Measurements from ENCODE around the gene WDR86.

The WDR86 gene

GRCh38 chr7:151428378-151429236 lies 18.8 kb upstream of the WDR86 start:
- Histone ChIP-seq H3K27ac (peak overlapping the region; percentile 36), H3K79me2 (no peaks in the 10 kb centered on the region), H3K4me3 (ENCODE audit: low read depth, low read length) (no peak overlapping the region), H3K27me3 (ENCODE audit: control insufficient read depth, insufficient read depth, low read length) (no peaks in the 10 kb centered on the region), H3K9ac (no peak overlapping the region), H3K9me3 (ENCODE audit: control insufficient read depth, low read length) (no peaks in the 10 kb centered on the region), H3K36me3 (ENCODE audit: control insufficient read depth, insufficient read depth, low read length) (no peaks in the 10 kb centered on the region), H2AFZ (no peak overlapping the region), H3K4me2 (ENCODE audit: low read length) (no peak overlapping the region), H3K4me1 (peaks cover 14% of the 10 kb centered on the region)
- TF ChIP-seq, protein P1, sequence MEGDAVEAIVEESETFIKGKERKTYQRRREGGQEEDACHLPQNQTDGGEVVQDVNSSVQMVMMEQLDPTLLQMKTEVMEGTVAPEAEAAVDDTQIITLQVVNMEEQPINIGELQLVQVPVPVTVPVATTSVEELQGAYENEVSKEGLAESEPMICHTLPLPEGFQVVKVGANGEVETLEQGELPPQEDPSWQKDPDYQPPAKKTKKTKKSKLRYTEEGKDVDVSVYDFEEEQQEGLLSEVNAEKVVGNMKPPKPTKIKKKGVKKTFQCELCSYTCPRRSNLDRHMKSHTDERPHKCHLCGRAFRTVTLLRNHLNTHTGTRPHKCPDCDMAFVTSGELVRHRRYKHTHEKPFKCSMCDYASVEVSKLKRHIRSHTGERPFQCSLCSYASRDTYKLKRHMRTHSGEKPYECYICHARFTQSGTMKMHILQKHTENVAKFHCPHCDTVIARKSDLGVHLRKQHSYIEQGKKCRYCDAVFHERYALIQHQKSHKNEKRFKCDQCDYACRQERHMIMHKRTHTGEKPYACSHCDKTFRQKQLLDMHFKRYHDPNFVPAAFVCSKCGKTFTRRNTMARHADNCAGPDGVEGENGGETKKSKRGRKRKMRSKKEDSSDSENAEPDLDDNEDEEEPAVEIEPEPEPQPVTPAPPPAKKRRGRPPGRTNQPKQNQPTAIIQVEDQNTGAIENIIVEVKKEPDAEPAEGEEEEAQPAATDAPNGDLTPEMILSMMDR (IDR thresholded peaks at IDR 0.05): no peak

GRCh38 chr7:151427705-151428377 lies 18.0 kb upstream of the WDR86 start:
- H3K79me2 ChIP-seq: no peaks in the 10 kb centered on the region
- H2AFZ ChIP-seq: no peak overlapping the region
- H3K9ac ChIP-seq: no peak overlapping the region
- no peak overlapping the region for H3K4me2 ChIP-seq (ENCODE audit: low read length)
- TF ChIP-seq, protein P1 (IDR thresholded peaks at IDR 0.05): no peak
- no peaks in the 10 kb centered on the region for H3K27me3 ChIP-seq (ENCODE audit: control insufficient read depth, insufficient read depth, low read length)
- H3K9me3 ChIP-seq (ENCODE audit: control insufficient read depth, low read length): no peaks in the 10 kb centered on the region
- no peak overlapping the region for H3K27ac ChIP-seq
- no peaks in the 10 kb centered on the region for H3K36me3 ChIP-seq (ENCODE audit: control insufficient read depth, insufficient read depth, low read length)
- H3K4me1 ChIP-seq: peaks cover 14% of the 10 kb centered on the region
- H3K4me3 ChIP-seq (ENCODE audit: low read depth, low read length): no peak overlapping the region

DNA sequence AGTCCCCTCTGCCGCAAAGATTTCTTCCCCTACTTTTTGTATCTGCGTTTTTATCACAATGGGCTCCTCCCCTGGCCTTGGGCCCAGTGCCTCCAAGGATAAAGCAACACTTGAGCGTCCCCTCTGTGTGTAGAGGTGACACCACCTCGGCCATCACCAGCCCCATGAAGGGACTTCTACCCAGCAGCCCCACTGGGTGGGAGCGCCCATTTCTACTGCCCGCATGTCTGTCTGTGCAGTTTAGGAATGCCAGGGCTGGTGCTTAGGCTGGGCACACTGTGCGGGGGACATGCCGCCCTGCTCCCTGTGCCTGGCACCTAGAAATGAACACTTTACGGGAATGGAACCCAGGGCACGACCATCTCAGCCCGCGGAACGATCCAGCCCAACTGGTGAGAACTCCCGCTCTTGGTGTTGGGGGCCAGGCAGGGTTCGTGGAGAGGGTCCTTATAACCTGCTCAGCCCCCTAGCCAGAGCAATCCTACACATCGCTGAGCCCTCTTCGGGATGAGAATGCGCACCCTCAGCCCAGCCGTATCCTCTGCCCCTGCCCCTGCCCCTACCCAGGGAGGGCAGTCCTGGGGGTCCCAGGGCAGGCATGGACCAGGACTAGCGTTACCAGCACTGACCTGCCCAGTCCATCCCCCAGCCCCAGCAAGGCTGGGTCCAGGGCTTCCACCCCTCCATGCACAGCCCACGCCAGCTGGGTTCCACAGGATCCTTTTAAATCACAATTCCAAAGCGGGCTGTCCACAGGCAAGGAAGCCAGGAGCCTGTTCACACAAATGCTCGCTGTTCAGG lies 17.3 kb upstream of the WDR86 start:
- Histone ChIP-seq H3K4me3 (ENCODE audit: low read depth, low read length) (no peak overlapping the region), H3K79me2 (no peaks in the 10 kb centered on the region), H3K4me1 (peaks cover 14% of the 10 kb centered on the region), H3K4me2 (ENCODE audit: low read length) (no peak overlapping the region), H3K27ac (no peak overlapping the region), H3K9me3 (ENCODE audit: control insufficient read depth, low read length) (no peaks in the 10 kb centered on the region), H3K27me3 (ENCODE audit: control insufficient read depth, insufficient read depth, low read length) (no peaks in the 10 kb centered on the region), H2AFZ (no peak overlapping the region), H3K36me3 (ENCODE audit: control insufficient read depth, insufficient read depth, low read length) (no peaks in the 10 kb centered on the region), H3K9ac (no peak overlapping the region)
- TF ChIP-seq, protein P1 (IDR thresholded peaks at IDR 0.05): no peak

- Histone ChIP-seq H3K4me1 (peaks cover 14% of the 10 kb centered on the region), H3K79me2 (no peaks in the 10 kb centered on the region), H3K4me2 (ENCODE audit: low read length) (no peak overlapping the region), H3K27ac (peak overlapping the region; percentile 19), H3K9ac (no peak overlapping the region), H3K36me3 (ENCODE audit: control insufficient read depth, insufficient read depth, low read length) (no peaks in the 10 kb centered on the region), H2AFZ (no peak overlapping the region), H3K27me3 (ENCODE audit: control insufficient read depth, insufficient read depth, low read length) (no peaks in the 10 kb centered on the region), H3K9me3 (ENCODE audit: control insufficient read depth, low read length) (no peaks in the 10 kb centered on the region), H3K4me3 (ENCODE audit: low read depth, low read length) (no peak overlapping the region)
- TF ChIP-seq, protein P1 (IDR thresholded peaks at IDR 0.05): no peak
These were observed 16.6 kb upstream of the WDR86 start for GRCh38 chr7:151426441-151426903.

Measured in parathyroid adenoma (tissue), 2 donors.